Gastrocnemius medialis (tissue), 4 donors: Measurements from ENCODE around the gene RBCK1. TPM values are rescaled to one million over a fixed set of nuclear protein-coding genes. Genes with fewer than 3 reads are reported as not detected.

Experiments used
- ATAC-seq, 2 donors: fragments of 150-250 bp; one replicate each; pipeline ENCODE4 v1.9.1; 2016
- DNase-seq, 2 donors: peaks; one replicate each; pipeline ENCODE4 v3.0.0-alpha.2; 2019
- H3K27ac ChIP-seq, 4 donors: fragments of 200-600 bp; sonication (generic); 1 replicate in 1 of 4; 2 replicates in 3 of 4; pipeline ENCODE4 v1.5.1; 2016 to 2018; ENCODE audit warnings: mild to moderate bottlenecking in 2 of 4, moderate library complexity in 1 of 4
- H3K27me3 ChIP-seq, 3 donors: fragments of 200-600 bp; sonication (generic) in 2 of 3; 1 replicate in 1 of 3; 2 replicates in 2 of 3; pipeline versions ENCODE4 v1.5.1 to v1.6.0; 2016 to 2019; ENCODE audit warnings: mild to moderate bottlenecking in 1 of 3, moderate library complexity in 1 of 3
- H3K36me3 ChIP-seq, 2 donors: fragments of 200-600 bp; sonication (generic) in 1 of 2; one replicate each; pipeline ENCODE4 v1.5.1; 2017 to 2018
- H3K4me1 ChIP-seq, 2 donors: fragments of 200-600 bp; sonication (generic) in 1 of 2; one replicate each; pipeline ENCODE4 v1.5.1; 2016 to 2017; ENCODE audit warnings: mild to moderate bottlenecking in 2 of 2
- H3K4me3 ChIP-seq, 4 donors: fragments of 200-600 bp; sonication (generic) in 3 of 4; 1 replicate in 1 of 4; 2 replicates in 3 of 4; pipeline ENCODE4 v1.5.1; 2016 to 2019; ENCODE audit warnings: mild to moderate bottlenecking in 2 of 4
- H3K9me3 ChIP-seq, 3 donors: fragments of 200-600 bp; sonication (generic) in 2 of 3; 1 replicate in 1 of 3; 2 replicates in 2 of 3; pipeline ENCODE4 v1.5.1; 2016 to 2019
- CTCF ChIP-seq, 5 experiments: fragments of 450-650 bp in 3 of 5; fragments of 200-600 bp in 2 of 5; sonication (generic) in 2 of 5; IDR thresholded peaks in 4 of 5; conservative IDR thresholded peaks in 1 of 5; 1 replicate in 4 of 5; 2 replicates in 1 of 5; pipeline ENCODE4 v1.5.1; 2016 to 2019; ENCODE audit warnings: antibody characterized with exemption in 5 of 5, mild to moderate bottlenecking in 3 of 5, moderate library complexity in 3 of 5
- POLR2A ChIP-seq, 2 donors: fragments of 450-650 bp; IDR thresholded peaks; one replicate each; pipeline ENCODE4 v1.6.1; 2017; ENCODE audit warnings: antibody characterized with exemption in 2 of 2, mild to moderate bottlenecking in 2 of 2, moderate library complexity in 2 of 2
- in situ Hi-C, 4 donors: fragments of 200-750 bp; cut with MboI; loops; one replicate each; pipeline versions ENCODE4 v1.15.0 to v1.8.0; 2017; ENCODE audit warnings: low sequenced_read_pairs in 4 of 4
- intact Hi-C: fragments of 100-400 bp; cut with DNase I; formaldehyde crosslinking; loops from one replicate; pipeline ENCODE4 v1.15.1; 2023; ENCODE audit warnings: low total_unique reads
- total RNA-seq, 4 donors: library from RNA; depleted of rRNA; stranded (reverse); fragments of >200 nt; gene quantifications; one replicate each; pipeline versions ENCODE4 v1.1.0 to v1.2.3, GENCODE V29; 2016

The RBCK1 gene
- total RNA-seq, 4 donors from 2014 or later = 38.6 to 76.5 (median 62.6) TPM

GRCh38 chr20:426566-426965 lies 18.5 kb downstream of the RBCK1 start:
- in situ Hi-C loops (no loop called here), intact Hi-C loops (no loop called here)
- DNase-seq (no peak), ATAC-seq (no peak)
- Histone ChIP-seq H3K4me1 (no peaks in the 10 kb centered on the region), H3K4me3 (no peak overlapping the region), H3K9me3 (no peaks in the 10 kb centered on the region), H3K27me3 (no peaks in the 10 kb centered on the region), H3K36me3 (peaks cover 0 to 61% of the 10 kb centered on the region in 2 donors), H3K27ac (no peak overlapping the region)
- TF ChIP-seq CTCF (IDR thresholded peaks at IDR 0.05 in 4 of 5, conservative IDR thresholded peaks at IDR 0.05 in 1 of 5) (no peak), POLR2A (IDR thresholded peaks at IDR 0.05) (no peak)

- in situ Hi-C loops = no loop called here
- H3K4me1 ChIP-seq = no peaks in the 10 kb centered on the region
- TF ChIP-seq POLR2A (IDR thresholded peaks at IDR 0.05) = no peak
- no peak for TF ChIP-seq CTCF (IDR thresholded peaks at IDR 0.05 in 4 of 5, conservative IDR thresholded peaks at IDR 0.05 in 1 of 5)
- H3K4me3 ChIP-seq = no peak overlapping the region
- intact Hi-C loops = no loop called here
- no peaks in the 10 kb centered on the region for H3K9me3 ChIP-seq
- H3K27ac ChIP-seq = no peak overlapping the region
- H3K36me3 ChIP-seq = peaks cover 0 to 60% of the 10 kb centered on the region in 2 donors
- DNase-seq (no peak), ATAC-seq (no peak)
- H3K27me3 ChIP-seq = no peaks in the 10 kb centered on the region
Observed at GRCh38 chr20:427401-427800, 19.3 kb downstream of the RBCK1 start.

GRCh38 chr20:427849-428657 lies 20.0 kb downstream of the RBCK1 start:
- ATAC-seq = no peak
- no peaks in the 10 kb centered on the region for H3K9me3 ChIP-seq
- H3K4me3 ChIP-seq = no peak overlapping the region
- TF ChIP-seq POLR2A (IDR thresholded peaks at IDR 0.05) = no peak
- no peak for TF ChIP-seq CTCF (IDR thresholded peaks at IDR 0.05 in 4 of 5, conservative IDR thresholded peaks at IDR 0.05 in 1 of 5)
- peaks cover 0 to 58% of the 10 kb centered on the region in 2 donors for H3K36me3 ChIP-seq
- H3K27ac ChIP-seq = no peak overlapping the region
- no peak for DNase-seq
- in situ Hi-C loops (no loop called here), intact Hi-C loops (no loop called here)
- H3K27me3 ChIP-seq = no peaks in the 10 kb centered on the region
- H3K4me1 ChIP-seq = peaks cover 0 to 5% of the 10 kb centered on the region in 2 donors

- intact Hi-C loops (no loop called here), in situ Hi-C loops (no loop called here)
- Histone ChIP-seq H3K27me3 (no peaks in the 10 kb centered on the region), H3K36me3 (peaks cover 0 to 54% of the 10 kb centered on the region in 2 donors), H3K4me3 (no peak overlapping the region), H3K27ac (no peak overlapping the region), H3K9me3 (no peaks in the 10 kb centered on the region), H3K4me1 (peaks cover 0 to 11% of the 10 kb centered on the region in 2 donors)
- no peak for ATAC-seq
- DNase-seq = no peak
- no peak for TF ChIP-seq POLR2A (IDR thresholded peaks at IDR 0.05)
- no peak for TF ChIP-seq CTCF (IDR thresholded peaks at IDR 0.05 in 4 of 5, conservative IDR thresholded peaks at IDR 0.05 in 1 of 5)
Observed at GRCh38 chr20:428658-429200, 20.6 kb downstream of the RBCK1 start.
